SIG-M5 (cell line): ENCODE results near the gene RBM12.
A peak's percentile ranks its signal among the peaks of the same experiment; 100 is the strongest.

Experiments used
- DNase-seq: peaks from one replicate; lab custom pipeline; 2025; lab: John Stamatoyannopoulos, UW

The RBM12 gene

DNA sequence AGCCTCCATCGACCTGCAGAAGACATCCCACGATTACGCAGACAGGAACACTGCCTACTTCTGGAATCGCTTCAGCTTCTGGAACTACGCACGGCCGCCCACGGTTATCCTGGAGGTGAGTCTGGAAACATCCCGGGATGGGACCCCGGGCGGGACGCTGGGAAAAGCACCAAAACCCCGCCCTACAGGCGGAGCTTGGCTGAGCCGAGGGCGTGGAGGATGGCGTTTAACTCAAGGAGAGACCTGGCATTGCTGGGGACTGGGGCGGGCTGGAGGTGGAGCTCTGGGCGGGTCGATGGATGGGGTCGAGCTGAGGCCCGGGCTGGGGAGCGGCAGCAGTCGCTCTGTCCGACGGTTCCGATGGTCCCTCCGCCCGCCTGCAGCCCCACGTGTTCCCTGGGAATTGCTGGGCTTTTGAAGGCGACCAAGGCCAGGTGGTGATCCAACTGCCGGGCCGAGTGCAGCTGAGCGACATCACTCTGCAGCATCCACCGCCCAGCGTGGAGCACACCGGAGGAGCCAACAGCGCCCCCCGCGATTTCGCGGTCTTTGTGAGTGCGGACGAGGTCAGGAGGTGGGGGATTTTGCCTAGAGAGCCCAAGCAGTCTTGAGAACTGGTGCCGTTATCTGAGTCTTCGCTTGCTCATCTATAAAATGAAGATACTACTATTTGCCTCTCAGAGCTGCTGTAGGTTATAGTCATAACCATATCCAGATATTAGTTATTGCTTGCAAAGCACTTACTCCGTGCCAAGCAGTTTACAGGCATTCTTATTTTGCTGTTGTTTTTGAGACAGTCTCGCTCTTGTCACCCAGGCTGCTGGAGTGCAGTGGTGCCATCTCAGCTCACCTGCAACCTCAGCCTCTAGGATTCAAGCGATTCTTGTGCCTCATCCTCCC lies 45.3 kb downstream of the RBM12 start:
- DNase-seq, result no peak

DNA sequence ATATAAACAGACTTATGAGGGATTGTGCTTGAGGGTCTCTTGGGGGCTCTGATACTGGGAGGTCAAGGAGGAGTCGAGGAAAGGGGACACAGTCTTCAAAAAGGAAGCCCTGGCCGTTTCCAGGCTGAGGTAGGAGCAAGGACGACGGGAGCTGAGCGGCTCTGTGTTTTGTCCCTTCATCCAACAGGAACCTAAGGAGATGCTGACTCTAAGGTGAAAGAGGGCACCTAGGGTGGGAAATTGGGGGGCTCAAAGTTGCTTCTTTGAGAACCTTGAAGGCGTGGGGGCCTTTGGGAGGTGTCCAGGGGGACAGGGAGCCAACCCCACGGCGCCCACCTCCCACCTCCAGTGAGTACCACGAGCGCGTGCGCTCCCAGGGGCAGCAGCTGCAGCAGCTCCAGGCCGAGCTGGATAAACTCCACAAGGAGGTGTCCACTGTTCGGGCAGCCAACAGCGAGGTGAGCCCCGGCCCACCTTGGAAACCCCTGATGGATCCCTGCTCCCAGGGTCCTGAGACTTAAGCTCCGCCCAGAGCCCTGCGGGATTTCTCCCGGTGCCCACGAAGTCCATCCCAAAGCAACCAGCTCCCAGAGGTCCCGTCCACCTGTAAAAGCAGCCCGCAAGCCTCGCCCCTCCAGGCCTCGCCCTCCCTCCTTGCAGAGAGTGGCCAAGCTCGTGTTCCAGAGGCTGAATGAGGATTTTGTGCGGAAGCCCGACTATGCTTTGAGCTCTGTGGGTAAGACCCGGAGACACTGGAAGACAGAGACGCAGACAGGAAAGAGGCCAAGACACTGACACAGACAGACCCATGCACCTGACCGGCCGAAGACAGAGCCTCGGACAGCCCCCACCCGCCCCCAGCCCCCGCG lies 46.2 kb downstream of the RBM12 start:
- DNase-seq, result no peak

DNA sequence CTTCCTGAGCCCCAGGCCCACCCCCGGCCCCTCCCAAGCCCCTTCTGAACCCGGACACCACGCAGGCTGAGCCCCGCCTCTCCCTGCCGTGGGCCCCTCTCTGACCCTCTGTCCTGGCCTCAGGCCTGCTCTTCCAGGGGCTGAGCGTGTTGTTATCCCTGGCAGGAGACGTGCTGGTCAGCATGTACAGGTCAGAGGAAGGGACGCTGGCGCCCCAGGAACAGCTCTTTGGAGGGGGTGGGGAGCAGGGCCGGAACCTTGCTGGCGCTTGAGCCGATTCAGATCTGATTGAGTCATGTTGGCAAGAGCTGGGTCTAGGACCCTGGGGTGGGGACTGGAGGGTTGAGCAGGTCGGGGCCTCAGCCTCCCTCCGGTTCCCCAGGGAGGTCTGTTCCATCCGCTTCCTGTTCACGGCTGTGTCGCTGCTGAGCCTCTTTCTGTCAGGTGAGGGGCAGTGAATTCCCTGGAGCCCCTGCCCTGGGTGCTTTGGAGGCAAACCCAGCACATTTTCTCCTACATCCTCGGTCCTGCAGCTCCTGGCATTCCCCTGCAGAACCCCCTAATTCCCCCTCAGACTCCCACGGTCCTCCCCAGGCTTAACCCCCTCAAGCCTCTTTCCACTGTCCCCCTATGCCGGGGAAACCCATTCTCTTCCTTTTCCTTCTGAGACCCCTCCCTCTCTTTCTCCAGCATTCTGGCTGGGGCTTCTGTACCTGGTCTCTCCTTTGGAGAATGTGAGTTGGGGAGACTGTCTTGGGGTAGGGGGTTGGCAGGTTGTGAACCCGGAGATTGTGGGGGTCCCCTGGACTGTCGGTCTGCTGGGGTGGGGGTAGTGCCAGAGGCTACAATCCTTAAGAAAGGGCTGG lies 47.1 kb downstream of the RBM12 start:
- DNase-seq, result no peak

GRCh38 chr20:35616465-35617396 lies 48.0 kb downstream of the RBM12 start:
- no peak for DNase-seq

DNA sequence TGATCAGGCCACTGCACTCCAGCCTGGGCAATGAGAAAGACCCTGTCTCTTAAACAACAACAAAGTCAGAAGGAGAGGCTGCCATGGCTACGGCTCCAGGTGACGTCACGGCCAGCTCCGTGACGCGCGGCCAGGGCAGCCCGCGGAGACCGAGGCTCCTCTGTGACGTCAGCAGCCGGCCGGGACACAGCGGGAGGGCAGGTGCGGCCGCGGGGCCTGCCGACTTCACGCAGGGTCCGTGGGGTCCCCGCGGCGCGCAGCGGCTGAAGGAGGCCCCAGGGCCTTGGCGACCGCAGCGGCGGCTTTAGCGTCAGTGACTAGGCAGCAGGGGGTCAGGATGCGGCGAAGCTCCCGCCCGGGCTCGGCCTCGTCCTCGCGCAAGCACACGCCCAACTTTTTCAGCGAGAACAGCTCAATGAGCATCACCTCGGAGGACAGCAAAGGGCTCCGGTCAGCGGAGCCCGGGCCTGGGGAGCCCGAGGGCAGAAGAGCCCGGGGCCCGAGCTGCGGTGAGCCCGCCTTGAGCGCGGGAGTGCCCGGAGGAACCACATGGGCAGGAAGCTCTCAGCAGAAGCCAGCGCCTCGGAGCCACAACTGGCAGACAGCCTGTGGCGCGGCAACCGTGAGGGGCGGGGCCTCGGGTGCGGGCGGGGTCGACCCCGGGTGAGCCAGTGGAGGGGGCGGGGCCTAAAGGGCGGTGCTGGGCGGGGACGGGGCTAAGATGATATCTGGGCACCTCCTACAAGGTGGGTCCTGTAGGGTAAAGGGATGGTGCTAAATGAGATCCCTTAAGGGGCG lies 48.8 kb downstream of the RBM12 start, which contains the start of gene SPAG4:
Gene SPAG4 (plus strand): TSS at position 163 of the 798 bp plus-strand sequence. CDS start 175 bp downstream, at position 338.
- peak; percentile 96 for DNase-seq

DNA sequence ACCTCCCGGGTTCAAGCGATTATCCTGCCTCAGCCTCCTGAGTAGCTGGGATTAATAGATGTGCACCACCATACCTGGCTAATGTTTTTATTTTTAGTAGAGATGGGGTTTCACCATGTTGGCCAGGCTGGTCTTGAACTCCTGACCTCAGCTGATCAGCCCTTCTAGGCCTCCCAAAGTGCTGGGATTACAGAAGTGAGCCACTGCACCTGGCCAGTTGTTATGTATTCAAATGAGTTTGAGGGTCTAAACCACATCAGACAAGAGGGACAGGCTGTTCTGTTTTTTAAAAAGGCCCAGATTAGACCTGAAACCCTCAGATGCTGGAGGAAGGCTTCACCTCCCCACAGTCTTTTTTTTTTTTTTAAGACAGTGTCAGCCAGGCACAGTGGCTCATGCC lies 53.2 kb downstream of the RBM12 start:
- DNase-seq, result no peak

DNA sequence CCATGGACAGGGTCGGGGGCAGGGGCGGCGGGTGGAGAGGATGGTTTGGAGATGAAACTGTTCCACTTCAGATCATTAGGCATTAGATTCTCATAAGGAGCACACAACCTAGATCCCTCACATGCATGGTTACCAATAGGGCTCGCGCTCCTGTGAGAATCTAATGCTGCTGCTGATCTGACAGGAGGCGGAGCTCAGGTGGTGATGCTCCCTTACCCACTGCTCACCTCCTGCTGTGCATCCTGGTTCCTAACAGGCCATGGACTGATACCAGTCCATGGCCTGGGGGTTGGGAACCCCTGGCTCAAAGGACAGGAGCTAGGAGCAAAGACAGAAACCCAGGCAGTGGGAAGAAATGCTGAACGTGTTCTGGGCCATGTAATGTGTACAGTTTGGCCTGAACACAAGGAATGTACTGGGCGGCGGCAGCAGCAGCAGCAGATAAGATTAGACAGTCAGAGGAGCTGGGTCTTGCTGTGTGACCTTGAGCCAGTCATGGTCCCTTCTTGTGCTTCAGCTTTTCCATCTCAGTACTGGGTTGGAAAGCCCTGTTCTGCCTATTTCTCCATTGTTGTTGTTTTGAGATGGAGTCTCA lies 53.8 kb downstream of the RBM12 start:
- no peak for DNase-seq

DNA sequence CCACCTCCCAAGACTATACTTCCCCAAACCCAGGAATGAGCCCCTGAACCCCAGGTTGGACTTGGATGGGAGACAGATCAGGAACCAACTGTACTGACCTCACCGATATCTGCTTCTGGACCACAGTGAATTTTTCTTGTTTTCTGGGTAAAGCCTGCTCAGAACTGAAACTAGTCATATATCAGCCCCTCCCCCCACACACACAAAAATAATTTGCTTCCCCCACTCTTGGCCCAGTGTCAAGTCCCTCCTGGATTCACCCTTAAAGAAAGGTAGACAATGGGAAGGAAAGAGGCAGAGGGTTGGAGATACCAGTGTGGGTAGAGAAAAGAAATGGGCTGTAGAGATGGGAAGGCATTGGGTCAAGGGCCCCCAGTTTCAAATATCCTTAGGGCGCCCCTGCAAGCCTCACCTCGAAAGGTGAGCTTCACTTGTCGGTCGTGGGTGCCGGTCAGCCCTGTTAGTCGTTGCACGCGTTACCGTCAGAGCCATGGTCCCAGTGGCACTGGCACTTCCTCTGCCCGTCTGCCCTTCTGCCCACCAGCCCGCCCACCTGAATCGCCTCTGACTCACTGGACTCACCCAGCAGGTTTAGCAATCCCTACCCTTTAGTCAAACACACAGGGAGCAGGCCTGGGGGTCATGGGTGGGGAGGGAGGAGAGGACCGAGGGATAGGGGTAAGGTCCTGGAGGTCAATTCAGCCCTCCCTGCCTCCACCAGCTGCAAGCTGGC lies 57.5 kb downstream of the RBM12 start:
- no peak for DNase-seq

GRCh38 chr20:35606127-35606526 lies 58.6 kb downstream of the RBM12 start:
- DNase-seq, result no peak

DNA sequence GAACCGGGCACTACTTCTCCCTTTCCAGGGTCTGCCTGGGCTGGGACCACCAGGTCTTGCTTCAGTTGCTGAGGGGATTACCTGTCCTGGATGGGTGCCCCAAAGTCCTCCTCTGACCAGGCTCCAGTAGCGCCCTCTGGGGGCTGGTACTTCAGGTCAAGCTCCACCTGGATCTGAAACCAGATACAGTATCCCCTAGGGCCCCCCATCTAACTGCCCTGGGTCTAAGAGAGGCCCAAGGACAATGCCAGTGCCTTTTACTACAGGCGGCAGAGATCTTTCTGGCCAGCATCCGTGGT lies 60.3 kb downstream of the RBM12 start:
- no peak for DNase-seq

DNA sequence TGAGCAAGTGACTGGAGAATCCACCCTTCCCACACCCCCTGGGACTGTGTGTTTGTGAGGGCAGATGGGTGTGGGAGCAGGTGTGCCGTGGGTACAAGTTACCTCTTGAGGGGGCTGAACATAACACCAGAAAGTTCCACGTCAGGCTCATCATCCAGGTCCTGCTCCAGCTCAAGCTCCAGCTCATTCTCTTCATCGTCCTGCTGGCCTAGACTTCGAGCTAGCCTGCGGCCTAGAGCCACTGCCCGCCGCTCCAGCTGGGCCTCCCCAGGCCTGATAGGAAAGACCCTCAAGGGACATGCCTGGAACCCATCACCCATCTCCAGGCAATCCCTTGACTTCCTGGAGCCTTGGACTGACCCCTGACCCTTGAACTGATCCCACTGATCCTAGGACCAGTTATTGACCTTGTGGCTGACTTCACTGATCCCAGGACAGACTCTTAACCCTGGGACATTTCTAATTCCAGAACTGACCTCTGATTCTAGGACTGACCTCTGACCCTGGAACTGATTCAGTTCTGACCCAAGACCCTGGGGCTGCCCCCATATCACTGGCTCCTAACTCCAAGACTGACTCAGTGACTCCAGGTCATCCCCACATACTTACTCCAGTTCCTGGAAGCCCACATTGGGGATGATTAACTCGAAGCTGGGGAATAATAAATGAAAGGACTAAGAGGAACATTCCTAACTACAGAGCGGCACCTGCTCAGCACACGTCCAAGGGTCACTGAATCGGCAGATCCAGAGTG lies 60.8 kb downstream of the RBM12 start:
- no peak for DNase-seq

DNA sequence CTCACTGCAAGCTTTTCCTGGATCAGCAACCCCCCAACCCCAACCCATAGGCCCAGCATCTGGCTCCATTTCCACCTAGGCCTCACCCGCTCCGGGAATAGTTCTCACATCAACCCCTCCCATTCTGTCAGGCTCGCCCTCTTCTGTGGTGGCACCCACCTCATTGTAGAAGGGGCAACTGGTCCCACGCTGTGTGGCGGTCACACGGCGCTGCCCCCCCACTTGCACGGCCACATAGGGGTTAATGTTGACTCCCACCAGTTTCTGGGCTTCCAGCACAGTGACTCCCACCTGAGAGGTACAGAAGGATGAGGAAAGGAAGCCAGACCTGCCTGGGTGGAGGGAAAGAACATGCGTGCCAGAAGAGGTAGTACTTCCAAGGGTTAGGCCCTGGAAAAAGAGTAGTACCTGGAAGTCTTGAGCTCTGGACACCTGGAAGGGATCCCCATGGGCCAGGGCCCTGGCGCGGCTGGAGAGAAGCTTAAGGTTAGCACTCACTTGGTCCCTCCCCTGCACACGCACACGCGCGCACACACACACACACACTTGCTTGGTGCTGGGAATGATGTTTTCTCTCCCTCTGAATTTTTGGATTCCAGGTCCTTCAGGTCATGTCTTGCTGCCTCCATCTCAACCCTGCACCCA lies 61.7 kb downstream of the RBM12 start:
- DNase-seq, result no peak

GRCh38 chr20:35601990-35602389 lies 62.7 kb downstream of the RBM12 start:
- DNase-seq, result no peak

DNA sequence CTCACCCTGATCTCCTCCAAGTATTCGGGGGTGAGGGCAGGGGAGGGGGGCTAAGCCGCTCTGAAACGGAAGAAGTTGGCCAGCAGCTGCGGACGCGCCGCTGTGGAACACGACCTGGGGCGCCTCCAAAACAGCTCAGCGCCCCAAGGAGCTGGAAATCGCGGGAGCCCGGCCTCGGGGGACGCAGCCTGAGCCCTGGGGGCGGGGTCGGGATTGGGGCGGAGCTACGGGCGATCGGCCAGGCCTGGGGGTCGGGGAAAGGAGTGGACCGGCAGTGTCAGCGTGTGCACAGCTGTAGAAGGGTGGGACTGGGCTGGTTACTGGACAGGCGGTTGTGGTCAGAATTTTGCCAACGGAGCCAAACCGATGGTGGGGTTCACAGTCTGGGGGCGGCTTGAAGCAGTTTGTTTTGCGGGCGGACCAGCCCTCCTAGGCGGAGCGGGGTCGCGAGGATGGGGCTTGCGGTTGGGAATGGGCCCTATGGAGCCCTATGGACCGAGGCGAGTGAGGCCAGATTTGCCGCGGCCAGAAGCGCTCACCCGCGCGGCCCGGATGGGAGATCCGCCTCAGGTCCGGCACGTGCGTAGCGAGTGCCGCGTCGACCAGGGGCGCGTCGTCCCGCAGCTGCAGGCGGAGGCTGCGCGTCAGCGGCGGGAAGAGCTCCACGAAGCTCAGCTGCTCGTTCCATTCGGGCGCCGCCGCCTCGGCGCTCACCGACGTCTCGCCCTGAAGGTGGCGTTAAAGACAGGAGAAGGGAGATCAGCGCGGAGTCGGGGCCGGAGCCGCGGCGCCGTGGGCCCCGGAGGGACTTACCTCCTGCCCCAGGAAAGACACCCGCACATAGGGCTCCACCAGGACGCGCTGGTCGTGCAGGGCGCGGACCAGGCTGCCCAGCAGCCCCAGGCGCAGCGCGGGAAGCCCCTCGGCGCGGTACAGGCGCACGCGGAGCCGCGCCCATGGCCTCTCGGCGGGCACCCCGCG lies 63.4 kb downstream of the RBM12 start:
- no peak for DNase-seq

GRCh38 chr20:35600176-35600992 lies 64.3 kb downstream of the RBM12 start:
- no peak for DNase-seq

GRCh38 chr20:35599776-35600120 lies 65.0 kb downstream of the RBM12 start:
- DNase-seq, result no peak
